GM12891 (cell line): ENCODE data around the gene SND1.

ENCODE experiments used
- PAX5 ChIP-seq: IDR thresholded peaks from 2 replicates; pipeline ENCODE4 v1.6.1; 2011; ENCODE audit warnings: low read length, moderate library complexity, mild to moderate bottlenecking; ENCODE audit not compliant: insufficient read depth, severe bottlenecking
- POLR2A ChIP-seq: IDR thresholded peaks from 2 replicates; pipeline ENCODE4 v1.6.1; 2011; ENCODE audit warnings: low read depth, low read length, control low read depth
- POLR2AphosphoS5 ChIP-seq: IDR thresholded peaks from 2 replicates; pipeline ENCODE4 v1.6.1; 2011; ENCODE audit warnings: low read depth, low read length, control low read depth
- SPI1 ChIP-seq: IDR thresholded peaks from 2 replicates; pipeline ENCODE4 v1.6.1; 2011; ENCODE audit warnings: low read depth, low read length, control low read depth
- TAF1 ChIP-seq: IDR thresholded peaks from 2 replicates; pipeline ENCODE4 v1.6.1; 2011; ENCODE audit warnings: low read depth, low read length, control low read depth

DNA sequence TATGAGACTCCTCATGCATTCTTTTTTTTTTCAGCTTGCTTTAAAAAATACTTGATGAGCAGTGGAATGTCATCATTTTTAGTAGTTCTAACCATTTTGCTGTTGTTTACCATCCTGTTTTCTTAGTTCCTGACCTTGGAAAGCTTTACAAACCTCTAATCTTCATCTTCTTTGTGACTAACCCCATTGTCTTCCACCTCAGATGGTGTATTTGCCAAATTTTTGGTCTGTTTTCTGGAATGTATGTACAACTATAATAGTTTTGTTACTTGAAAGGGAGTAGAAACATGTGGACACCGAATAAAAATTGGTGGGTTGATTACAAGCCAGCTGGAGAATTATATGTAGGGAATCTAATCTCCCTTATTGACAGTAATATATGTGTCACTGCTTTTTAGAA, 172.7 kb downstream of the SND1 start:
- no peak for TF ChIP-seq TAF1
- no peak for TF ChIP-seq POLR2AphosphoS5
- no peak for TF ChIP-seq POLR2A
- TF ChIP-seq PAX5 = no peak
- no peak for TF ChIP-seq SPI1
